ENCODE results near the gene PDE9A. TPM values are rescaled to one million over a fixed set of nuclear protein-coding genes. Genes with fewer than 3 reads are reported as not detected.

The PDE9A gene
- total RNA-seq, 2 donors from 2014 or later, result 45.9 to 62.4 TPM

GRCh38 chr21:42674351-42674940 is 21.0 kb downstream of the PDE9A start:
- 51 to 53% methylated on average over 6 to 14 of the region's 14 CpGs for WGBS, 2 experiments (ENCODE audit: insufficient coverage in 1 of 2, insufficient read length in 1 of 2)
- H3K4me1 ChIP-seq (ENCODE audit: control insufficient read depth, insufficient read depth, low read length), result peaks cover 12% of the 10 kb centered on the region
- no peaks in the 10 kb centered on the region for H3K27me3 Mint-ChIP-seq (ENCODE audit: insufficient read depth)

GRCh38 chr21:42675403-42675802 is 22.0 kb downstream of the PDE9A start:
- H3K27me3 Mint-ChIP-seq (ENCODE audit: insufficient read depth), result no peaks in the 10 kb centered on the region
- Histone ChIP-seq H3K36me3 (ENCODE audit: control insufficient read depth, insufficient read depth, low read length) (peaks cover 18% of the 10 kb centered on the region), H3K27ac (ENCODE audit: low read depth, low read length) (no peak overlapping the region), H3K4me3 (ENCODE audit: low read length) (no peak overlapping the region), H3K9ac (ENCODE audit: extremely low read depth, low read length, poor library complexity, severe bottlenecking) (no peak overlapping the region), H3K4me1 (ENCODE audit: control insufficient read depth, insufficient read depth, low read length) (peaks cover 12% of the 10 kb centered on the region), H3K27me3 (ENCODE audit: control insufficient read depth, insufficient read depth, low read length, poor library complexity, severe bottlenecking) (no peaks in the 10 kb centered on the region), H3K9me3 (ENCODE audit: control insufficient read depth, low read length) (no peaks in the 10 kb centered on the region)
- 96 to 97% methylated on average over 13 to 15 of the region's 15 CpGs for WGBS, 2 experiments (ENCODE audit: insufficient coverage in 1 of 2, insufficient read length in 1 of 2)
- peaks cover 24% of the 10 kb centered on the region for H3K36me3 Mint-ChIP-seq (ENCODE audit: low read depth)
- TF ChIP-seq CTCF (conservative IDR thresholded peaks at IDR 0.05), result no peak
- H3K27ac Mint-ChIP-seq, result no peak overlapping the region
- no peak overlapping the region for H3K4me3 Mint-ChIP-seq
- H3K9me3 Mint-ChIP-seq, result no peaks in the 10 kb centered on the region
- H3K4me1 Mint-ChIP-seq, result peaks cover 27% of the 10 kb centered on the region
- DNase-seq, result no peak

More at GRCh38 chr21:42674351-42674940, 21.0 kb downstream of the PDE9A start:
- Histone ChIP-seq H3K36me3 (ENCODE audit: control insufficient read depth, insufficient read depth, low read length) (peaks cover 18% of the 10 kb centered on the region), H3K27ac (ENCODE audit: low read depth, low read length) (no peak overlapping the region), H3K9me3 (ENCODE audit: control insufficient read depth, low read length) (no peaks in the 10 kb centered on the region), H3K27me3 (ENCODE audit: control insufficient read depth, insufficient read depth, low read length, poor library complexity, severe bottlenecking) (no peaks in the 10 kb centered on the region), H3K9ac (ENCODE audit: extremely low read depth, low read length, poor library complexity, severe bottlenecking) (no peak overlapping the region), H3K4me3 (ENCODE audit: low read length) (no peak overlapping the region)
- peak overlapping the region; percentile 67 for H3K27ac Mint-ChIP-seq
- peak; percentile 82 for DNase-seq
- H3K36me3 Mint-ChIP-seq (ENCODE audit: low read depth), result peaks cover 21% of the 10 kb centered on the region
- no peaks in the 10 kb centered on the region for H3K9me3 Mint-ChIP-seq
- H3K4me3 Mint-ChIP-seq, result no peak overlapping the region
- TF ChIP-seq CTCF (conservative IDR thresholded peaks at IDR 0.05), result no peak
- H3K4me1 Mint-ChIP-seq, result peaks cover 27% of the 10 kb centered on the region

GRCh38 chr21:42676808-42677207 is 23.4 kb downstream of the PDE9A start:
- Mint-ChIP-seq H3K4me1 (peaks cover 27% of the 10 kb centered on the region), H3K27me3 (ENCODE audit: insufficient read depth) (no peaks in the 10 kb centered on the region), H3K27ac (no peak overlapping the region), H3K36me3 (ENCODE audit: low read depth) (peaks cover 32% of the 10 kb centered on the region), H3K9me3 (no peaks in the 10 kb centered on the region), H3K4me3 (no peak overlapping the region)
- no peak overlapping the region for H3K9ac ChIP-seq (ENCODE audit: extremely low read depth, low read length, poor library complexity, severe bottlenecking)
- TF ChIP-seq CTCF (conservative IDR thresholded peaks at IDR 0.05), result no peak
- H3K9me3 ChIP-seq (ENCODE audit: control insufficient read depth, low read length), result no peaks in the 10 kb centered on the region
- peaks cover 12% of the 10 kb centered on the region for H3K4me1 ChIP-seq (ENCODE audit: control insufficient read depth, insufficient read depth, low read length)
- no peak overlapping the region for H3K4me3 ChIP-seq (ENCODE audit: low read length)
- no peak for DNase-seq
- H3K27me3 ChIP-seq (ENCODE audit: control insufficient read depth, insufficient read depth, low read length, poor library complexity, severe bottlenecking), result no peaks in the 10 kb centered on the region
- WGBS, 2 experiments (ENCODE audit: insufficient coverage in 1 of 2, insufficient read length in 1 of 2), result 83 to 100% methylated on average over 2 to 7 of the region's 8 CpGs
- peaks cover 27% of the 10 kb centered on the region for H3K36me3 ChIP-seq (ENCODE audit: control insufficient read depth, insufficient read depth, low read length)
- H3K27ac ChIP-seq (ENCODE audit: low read depth, low read length), result no peak overlapping the region
